Hepatocyte (in vitro differentiated cells): ENCODE results near the gene PNPLA5.

Experiments
- EZH2 ChIP-seq: fragments of 200-600 bp; sonication (generic); IDR thresholded peaks from 2 replicates; pipeline ENCODE4 v1.6.1; 2016; ENCODE audit warnings: antibody characterized with exemption, mild to moderate bottlenecking, borderline replicate concordance
- EZH2phosphoT487 ChIP-seq: fragments of 200-600 bp; sonication (generic); IDR thresholded peaks from one replicate; pipeline ENCODE4 v1.6.1; 2018; ENCODE audit warnings: antibody characterized with exemption, mild to moderate bottlenecking, low read depth, moderate library complexity; ENCODE audit not compliant: unreplicated experiment, severe bottlenecking
- TF ChIP-seq, protein P1 (sequence below): fragments of 200-600 bp; sonication (generic); IDR thresholded peaks from 2 replicates; pipeline ENCODE4 v1.5.1; 2016; ENCODE audit warnings: antibody characterized with exemption, mild to moderate bottlenecking; ENCODE audit not compliant: poor library complexity

DNA sequence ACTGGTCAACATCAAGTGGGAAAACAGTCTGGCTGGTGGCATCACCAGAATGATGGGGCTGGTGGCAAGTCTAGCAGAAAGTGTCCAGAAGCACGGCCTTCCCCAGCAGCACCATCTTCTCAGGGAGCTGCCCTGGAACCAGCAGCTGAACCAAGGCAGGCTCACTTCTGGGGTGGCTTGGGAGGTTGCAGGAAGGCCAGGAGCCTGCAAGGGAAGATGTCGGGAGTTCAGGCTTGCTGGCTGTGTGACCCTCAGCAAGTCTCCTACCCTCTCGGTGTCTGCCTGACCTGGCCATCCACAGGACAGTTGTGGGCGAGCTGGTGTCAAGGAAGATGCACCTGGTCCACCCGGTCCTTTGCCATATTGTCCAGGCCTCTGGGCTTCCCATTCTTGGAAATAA is 2.3 kb upstream of the PNPLA5 start:
- TF ChIP-seq EZH2phosphoT487 (no peak), EZH2 (no peak)
- TF ChIP-seq, protein P1, sequence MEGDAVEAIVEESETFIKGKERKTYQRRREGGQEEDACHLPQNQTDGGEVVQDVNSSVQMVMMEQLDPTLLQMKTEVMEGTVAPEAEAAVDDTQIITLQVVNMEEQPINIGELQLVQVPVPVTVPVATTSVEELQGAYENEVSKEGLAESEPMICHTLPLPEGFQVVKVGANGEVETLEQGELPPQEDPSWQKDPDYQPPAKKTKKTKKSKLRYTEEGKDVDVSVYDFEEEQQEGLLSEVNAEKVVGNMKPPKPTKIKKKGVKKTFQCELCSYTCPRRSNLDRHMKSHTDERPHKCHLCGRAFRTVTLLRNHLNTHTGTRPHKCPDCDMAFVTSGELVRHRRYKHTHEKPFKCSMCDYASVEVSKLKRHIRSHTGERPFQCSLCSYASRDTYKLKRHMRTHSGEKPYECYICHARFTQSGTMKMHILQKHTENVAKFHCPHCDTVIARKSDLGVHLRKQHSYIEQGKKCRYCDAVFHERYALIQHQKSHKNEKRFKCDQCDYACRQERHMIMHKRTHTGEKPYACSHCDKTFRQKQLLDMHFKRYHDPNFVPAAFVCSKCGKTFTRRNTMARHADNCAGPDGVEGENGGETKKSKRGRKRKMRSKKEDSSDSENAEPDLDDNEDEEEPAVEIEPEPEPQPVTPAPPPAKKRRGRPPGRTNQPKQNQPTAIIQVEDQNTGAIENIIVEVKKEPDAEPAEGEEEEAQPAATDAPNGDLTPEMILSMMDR: no peak
